NCI-H345 treated with DMSO at 0.1 percent for 48 hours (cell line): ENCODE data around the gene GHSR.
"Not testable (repeated sequence)": the region's sequence is repeated elsewhere in the genome, so short reads cannot be mapped to it uniquely, and the experiment has no call there.

Source experiments
- DNase-seq: peaks from one replicate; lab custom pipeline; 2025; ENCODE audit not compliant: unreplicated experiment; lab: John Stamatoyannopoulos, UW

Gene GHSR, protein sequence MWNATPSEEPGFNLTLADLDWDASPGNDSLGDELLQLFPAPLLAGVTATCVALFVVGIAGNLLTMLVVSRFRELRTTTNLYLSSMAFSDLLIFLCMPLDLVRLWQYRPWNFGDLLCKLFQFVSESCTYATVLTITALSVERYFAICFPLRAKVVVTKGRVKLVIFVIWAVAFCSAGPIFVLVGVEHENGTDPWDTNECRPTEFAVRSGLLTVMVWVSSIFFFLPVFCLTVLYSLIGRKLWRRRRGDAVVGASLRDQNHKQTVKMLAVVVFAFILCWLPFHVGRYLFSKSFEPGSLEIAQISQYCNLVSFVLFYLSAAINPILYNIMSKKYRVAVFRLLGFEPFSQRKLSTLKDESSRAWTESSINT

DNA sequence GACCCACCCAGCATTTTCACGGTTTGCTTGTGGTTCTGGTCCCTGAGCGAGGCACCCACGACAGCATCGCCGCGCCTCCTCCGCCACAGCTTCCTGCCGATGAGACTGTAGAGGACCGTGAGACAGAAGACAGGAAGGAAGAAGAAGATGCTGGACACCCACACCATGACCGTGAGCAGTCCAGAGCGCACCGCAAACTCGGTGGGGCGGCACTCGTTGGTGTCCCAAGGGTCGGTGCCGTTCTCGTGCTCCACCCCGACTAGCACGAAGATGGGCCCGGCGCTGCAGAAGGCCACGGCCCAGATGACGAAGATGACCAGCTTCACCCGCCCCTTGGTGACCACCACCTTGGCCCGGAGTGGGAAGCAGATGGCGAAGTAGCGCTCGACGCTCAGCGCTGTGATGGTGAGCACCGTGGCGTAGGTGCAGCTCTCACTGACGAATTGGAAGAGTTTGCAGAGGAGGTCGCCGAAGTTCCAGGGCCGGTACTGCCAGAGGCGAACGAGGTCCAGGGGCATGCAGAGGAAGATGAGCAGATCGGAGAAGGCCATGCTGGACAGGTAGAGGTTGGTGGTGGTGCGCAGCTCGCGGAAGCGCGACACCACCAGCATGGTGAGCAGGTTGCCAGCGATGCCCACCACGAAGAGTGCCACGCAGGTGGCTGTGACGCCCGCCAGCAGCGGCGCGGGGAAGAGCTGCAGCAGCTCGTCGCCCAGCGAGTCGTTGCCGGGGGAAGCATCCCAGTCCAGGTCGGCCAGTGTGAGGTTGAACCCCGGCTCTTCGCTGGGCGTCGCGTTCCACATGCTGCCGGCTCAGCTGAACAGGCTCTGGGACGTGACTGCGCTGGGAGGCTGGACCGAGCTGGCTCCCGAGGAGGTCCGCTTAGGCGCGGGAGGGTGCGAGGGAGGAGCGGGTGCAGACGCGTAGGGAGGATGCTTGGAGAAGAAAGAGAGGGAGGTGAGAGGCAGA lies at the start of gene GHSR:
Gene GHSR (minus strand): TSS at position 846 of the 969 bp plus-strand sequence. CDS start 43 bp downstream, at position 803.
- DNase-seq, result no peak

DNA sequence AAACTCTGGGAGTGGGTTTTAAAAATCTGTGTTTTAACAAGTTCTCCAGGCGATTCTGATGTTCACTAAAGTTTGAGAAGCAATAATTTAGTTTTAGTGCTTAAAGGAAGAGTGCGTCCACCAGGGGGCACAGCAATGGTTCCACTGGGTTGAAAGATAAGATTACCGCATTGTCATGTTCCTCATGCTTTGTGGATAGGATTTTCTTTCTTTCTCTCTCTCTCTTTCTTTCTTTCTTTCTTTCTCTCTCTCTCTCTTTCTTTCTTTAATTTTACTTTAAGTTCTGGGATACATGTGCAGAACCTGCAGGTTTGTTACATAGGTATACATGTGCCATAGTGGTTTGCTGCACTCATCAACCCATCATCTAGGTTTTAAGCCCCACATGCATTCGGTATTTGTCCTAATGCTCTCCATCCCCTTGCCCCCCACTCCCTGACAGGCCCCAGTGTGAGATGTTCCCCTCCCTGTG lies 42.0 kb upstream of the GHSR start:
- not testable (repeated sequence) for DNase-seq

DNA sequence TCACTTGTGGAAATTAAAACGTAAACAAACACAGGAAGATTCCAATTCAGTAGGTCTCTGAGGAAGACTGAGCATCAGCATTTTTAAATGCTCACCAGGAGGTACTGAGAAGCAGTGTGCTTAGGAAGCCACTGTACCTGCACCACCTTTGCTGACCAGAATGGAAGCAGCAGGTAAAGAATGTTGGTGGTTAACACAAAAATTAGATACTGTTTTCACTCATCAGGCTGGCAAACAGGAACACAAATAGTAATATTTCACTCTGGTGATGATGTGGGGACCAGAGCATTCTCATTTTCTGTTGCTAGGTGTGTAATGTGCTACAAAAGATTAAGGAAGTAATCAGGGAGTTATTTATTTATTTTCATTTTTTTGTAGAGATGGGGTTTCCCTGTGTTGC lies 29.9 kb upstream of the GHSR start:
- DNase-seq, result no peak

DNA sequence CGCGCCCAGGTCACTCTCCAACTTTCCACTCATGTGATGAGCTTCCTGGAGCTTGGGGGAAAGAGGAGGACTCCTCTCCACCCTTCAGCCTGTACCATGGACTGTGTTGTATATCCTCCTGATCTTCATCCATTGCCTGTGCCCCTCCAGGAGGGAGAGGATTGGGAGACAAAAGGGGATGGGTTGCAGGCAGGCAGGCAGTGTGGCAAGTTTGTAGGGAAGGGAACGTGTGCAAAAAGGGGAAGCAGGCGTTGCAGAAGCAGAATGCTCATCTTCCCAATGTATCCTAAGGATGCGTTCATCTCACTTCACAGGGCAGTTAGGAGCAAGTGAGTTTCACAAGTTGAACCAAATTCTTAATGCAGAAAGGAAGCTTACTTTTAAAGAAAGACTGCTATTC lies 28.1 kb upstream of the GHSR start:
- no peak for DNase-seq

DNA sequence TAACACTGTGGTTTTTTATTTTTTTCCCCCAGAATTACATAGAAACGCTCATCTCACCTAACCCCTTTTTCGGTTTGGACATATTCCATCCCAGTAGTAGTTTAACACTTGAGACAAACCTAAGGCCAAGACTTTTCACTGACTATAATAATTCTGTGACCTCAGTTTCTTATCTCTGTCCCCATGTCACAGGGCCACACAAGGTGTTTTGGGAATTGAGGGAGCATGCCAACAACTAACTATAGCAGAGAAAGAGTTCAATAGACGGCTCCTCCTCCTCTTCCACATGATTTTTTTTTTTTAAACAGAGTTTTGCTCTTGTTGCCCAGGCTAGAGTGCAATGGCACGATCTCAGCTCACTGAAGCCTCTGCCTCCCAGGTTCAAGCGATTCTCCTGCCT lies 27.4 kb upstream of the GHSR start:
- DNase-seq, result no peak

DNA sequence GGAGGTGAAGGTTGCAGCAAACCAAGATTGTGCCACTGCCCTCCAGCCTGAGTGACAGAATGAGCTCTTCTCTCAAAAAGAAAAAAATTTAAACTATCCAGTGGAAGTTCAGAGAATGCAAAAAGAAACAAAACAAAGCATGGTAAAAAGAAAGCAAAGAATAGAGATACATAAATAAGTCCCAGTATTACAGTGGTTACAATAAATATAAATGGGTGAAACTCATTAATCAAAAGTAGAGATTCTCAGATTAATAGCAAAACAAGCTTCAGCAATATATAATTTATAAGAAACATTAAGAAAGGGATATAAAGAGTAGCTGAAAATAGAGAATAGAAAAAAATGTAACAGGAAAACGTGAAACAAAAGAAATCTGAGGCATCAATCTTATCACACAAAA lies 23.6 kb upstream of the GHSR start:
- DNase-seq, result no peak

DNA sequence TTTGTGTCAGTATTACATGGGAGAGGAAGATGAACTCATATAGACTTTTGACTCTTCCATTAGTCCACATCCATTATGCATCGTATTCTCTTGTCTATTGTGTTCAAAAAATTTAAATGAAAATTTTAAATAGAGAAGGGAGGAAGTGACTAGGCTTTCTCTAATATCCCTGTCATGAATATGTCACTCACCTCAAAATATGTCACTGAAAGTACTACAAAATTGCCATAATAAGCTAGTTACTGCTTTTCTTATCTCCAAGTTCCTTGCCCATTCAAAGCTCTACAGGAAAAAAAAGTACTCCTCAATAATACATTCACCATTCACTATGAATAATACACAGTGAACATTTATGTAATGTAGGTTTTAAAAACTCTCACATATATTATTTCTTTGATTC lies 22.3 kb upstream of the GHSR start:
- no peak for DNase-seq

DNA sequence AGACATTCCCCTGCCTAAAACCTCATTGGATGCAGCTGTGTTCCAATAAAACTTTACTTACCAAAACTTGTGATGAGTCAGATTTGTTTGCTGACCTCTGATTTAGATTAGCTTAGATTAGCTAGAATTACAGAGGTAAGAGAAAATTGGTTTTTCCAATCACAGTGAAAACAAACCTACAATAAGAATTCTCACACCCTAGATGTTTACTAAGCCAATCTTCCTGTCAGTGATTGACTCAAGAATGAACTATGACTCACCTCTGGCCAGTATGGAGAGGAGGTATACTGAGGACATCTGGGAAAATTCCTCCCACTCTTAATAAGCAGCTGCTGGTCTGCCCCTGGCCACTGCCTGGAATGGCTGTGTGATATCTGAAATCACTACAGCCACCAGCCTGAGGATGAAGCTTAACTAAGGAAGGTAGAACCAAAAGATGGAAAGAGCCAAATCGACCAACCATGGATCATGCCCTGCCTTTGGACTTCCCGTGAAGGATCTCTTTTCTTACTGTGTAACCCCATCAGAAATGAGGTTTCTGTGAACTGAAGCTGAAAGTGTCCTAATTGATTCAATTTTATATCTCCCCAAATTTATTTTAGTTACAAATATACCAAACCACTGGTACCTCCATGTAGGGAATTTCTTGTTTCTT lies 19.0 kb upstream of the GHSR start:
- no peak for DNase-seq

DNA sequence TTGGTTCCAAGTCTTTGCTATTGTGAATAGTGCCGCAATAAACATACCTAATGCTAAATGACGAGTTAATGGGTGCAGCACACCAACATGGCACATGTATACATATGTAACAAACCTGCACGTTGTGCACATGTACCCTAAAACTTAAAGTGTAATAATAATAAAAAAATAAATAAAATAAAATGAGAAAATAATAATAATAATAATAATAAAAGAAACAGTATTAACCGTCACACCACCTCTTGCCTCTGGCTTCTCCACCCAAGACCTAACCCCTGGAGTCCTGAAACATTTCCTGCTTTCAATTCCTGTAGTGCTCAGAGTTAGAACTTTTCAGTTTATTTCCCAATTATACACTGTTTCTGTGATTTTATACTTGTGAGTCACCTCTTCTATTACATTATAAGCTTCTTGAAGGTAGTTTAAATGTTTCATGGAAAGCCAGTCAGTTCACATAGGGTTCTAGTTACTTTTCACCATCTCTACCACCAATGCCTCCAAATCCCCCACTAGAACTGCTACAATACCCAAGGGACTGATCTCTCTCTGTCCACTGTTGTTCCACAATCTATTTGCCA lies 18.4 kb upstream of the GHSR start:
- no peak for DNase-seq

DNA sequence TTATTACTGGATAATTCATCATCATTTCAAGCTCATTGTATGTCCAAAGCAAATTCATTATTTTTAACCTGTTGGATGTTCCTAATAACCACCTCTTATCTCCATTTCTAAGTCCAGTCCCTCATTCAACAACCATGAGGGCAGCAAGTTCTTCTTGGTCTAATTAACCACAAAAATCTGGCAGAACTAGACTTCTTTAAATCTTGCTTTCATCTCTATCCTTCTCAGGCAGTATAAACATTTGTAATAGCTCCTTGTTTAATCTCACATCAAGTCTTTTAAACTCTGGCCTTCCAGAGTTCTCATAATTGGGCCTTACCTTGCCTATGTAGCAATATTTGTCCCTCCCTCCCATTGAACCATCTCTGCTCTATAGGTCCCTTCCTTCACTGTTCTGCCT lies 17.0 kb upstream of the GHSR start:
- DNase-seq, result no peak

DNA sequence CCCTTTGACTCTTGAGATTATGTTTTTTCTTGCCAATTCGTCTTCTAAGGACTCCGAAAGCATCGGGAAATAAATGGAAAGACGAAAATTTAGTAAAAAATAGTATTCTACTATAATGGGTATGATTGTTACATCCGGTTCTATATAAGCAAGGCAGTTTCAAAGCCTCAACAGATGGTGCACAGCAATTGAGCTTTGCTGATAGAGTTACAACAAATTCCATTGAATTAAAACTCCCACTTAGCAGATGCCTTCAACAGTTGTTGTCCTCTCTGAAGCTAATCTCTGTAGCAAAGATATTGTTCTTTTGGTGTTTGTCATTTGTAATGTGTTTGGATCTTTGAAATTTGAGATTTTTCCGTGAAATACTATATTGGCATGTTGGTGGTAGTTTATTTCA lies 16.1 kb upstream of the GHSR start:
- DNase-seq, result no peak

DNA sequence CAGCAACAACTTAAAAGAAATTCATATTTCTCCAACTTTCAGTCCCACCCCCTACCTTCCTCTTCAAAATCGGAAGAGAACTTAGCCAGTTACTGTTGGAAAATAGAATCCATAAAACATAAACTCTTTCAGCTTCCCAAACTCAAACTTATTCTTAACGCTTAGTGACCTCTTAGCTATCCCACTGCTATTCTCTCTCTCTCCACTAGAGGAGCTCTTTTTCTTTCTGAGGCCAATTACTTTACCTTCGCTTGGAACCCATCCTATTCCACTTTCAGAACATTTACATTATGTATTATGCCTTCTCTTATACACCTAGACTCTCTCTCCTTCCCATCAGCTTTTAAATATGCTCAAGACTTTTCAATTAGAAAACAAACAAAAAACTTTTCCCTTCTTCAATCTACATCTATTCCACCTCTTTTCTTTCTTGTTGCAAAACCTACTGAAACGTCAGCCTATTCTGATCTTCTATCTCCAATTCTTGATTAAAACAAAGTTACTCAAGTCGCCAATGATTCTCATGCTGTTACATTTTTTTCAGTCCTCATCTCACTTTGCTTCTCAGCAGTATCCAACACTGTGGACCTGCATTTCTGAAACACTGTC lies 13.4 kb upstream of the GHSR start:
- peak; percentile 8 for DNase-seq

DNA sequence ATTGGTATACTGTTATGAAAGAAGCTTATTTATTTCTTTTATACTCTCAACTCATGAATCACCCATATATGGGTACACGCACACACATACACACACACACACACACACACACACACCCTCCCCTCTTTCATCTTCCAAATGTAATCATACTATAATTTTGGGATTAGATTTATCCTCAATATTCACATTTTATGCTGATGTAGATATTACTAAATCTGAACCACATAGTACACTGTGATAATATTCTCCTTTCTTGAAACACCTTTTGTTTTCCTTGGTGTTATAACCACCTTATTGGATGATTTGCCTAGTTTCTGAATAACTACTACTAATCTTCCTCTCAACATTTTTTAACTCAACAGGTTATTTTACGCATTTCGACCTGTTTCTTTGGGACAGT lies 8.1 kb upstream of the GHSR start:
- no peak for DNase-seq

DNA sequence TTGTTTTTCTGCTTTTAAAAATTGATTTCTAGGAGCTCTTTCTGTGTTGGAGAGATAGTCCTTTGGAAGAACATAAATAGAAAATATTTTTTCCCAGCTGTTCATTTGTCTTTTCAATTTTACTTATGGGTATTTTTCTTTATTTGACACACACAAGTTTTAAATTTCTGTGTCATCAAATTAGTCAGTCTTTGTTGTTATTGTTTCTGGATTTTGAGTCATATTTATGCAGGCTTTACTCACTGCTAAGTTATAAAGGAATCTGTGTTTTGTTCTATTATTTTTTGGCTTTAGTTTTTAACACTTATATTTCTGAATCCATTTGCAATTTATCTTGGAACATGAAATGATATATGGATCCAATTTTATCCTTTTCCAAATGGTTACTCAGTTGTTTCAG lies 5.9 kb upstream of the GHSR start:
- no peak for DNase-seq

DNA sequence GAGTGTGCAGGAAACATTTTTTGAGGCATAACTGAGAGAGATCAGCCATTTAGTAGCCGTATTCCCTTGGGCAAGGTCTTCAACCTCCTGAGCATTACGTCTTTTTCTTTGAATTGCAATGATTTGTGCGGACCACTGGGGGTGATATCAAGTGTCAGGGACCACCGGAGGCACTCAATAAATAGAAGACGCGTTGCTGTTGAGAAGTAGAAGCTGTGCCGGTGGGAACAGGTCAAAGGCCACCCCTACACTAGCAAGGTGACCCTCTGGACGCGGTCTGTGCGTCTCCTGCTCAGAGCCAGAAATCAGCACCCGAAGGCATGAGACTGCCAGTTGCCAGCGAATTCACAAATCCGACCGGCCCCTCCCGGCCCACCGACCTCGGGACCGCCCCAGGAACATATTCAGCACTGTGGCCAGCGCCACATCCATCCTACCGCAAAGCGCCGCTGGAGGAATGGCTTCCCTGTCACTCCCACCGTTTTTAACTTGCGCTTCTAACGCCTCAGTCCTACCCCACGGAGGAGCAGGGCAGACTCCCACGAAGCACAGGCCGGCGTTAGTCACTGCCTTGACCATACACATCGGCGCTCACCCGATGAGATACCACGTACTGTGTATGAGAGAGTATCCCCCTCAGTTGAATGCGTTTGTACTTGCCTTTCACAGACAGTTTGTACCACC lies 1.4 kb upstream of the GHSR start:
- DNase-seq, result no peak

DNA sequence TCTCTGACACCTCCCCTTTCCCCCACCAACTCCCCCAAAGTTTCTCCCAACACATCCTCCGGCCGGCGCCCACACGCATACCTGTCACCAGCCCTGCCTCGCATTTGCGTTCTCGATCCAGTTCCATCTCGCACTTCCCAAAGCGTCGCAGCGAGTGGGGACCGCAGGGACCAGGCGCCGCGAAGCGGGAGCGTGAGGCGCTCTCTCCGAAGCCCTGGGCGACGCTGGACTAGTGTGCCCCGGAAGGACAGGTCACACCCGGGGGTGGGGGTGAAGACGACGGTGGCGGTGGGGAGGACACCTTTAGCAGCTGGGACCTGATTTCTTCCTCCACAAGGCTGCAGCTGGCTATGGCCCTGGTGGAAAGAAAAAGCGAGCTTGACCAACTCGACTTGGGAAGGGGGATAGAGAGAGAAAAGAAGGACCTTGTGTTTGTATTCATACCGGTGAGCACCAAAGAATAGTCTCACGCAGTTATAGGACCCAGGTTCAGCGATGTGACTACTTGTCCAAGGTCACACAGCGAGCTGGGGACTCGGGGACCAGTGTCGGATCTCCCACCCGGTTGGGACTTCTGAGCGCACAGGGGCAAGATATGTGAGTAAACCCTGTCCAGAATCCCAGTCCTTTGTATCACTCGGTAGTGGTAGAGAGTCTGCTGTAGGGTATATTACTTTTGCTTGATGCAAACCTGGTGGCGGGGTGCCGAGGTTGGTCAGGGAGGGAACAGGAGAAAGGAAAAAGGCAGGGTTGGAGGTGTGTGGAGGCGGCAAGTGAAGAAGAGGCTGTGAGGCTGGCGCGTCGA lies 607 bp upstream of the GHSR start:
- no peak for DNase-seq

DNA sequence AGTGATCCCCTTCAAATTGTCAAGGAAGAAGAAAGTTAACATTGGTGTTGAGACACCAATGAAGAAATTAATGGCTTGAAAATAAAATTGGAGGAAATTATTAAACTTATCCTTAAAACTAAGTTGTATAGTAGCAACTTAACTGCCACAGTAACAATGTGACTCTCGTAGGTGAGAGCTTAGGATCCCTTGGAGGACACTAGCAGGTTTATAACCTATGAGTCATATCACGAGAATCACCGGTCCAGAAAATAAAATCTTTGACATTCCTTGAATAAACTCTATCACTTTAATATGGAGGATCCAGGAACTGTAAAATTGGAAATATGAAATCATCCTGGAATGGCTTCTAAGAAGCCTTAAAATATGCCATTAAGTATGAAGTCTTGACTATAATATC lies 2.1 kb downstream of the GHSR start:
- DNase-seq, result no peak

DNA sequence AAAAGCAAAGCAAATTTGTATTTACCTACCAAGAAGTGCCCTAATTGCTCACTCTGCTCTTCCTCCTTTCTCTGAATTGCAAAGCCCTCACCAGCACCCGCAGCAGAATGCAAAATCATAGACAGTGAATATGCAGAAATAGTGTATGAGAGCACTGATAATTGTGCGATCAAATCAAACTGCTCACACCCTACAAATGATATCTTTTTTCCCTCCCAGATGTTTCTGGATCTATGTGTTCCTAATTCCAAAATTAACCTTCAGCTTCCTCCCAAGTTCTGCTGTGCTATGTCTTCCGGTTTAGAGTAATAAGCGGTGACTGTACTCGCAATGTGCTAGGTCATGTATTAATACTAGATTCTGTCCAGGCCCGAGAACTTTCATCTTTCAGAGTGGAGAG lies 3.4 kb downstream of the GHSR start:
- no peak for DNase-seq

DNA sequence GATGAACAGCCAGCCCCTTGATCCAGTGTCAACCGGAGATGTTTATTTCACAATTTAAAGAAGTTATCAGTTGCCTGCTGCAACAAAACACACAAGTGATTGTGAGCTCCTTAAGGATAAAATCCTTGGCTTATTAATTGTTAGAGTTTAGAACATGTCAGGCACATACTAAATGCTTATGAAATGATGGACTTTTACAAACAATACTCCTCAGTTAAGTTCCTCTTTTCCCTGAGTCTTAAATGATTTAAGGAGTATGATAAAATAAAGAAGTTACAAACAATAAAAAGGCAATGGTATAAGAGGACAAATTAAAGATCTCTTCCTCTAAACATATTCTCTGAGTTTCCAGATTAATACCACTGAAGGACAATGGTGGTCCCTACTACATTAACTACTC lies 5.7 kb downstream of the GHSR start:
- DNase-seq, result no peak
